ENCODE measurements around the gene CCDC92B. TPM values are rescaled to one million over a fixed set of nuclear protein-coding genes. Genes with fewer than 3 reads are reported as not detected.

The CCDC92B gene
- total and polyA plus RNA-seq, 2 experiments from 2014 or later: not detected

- Histone ChIP-seq H3K4me2 (ENCODE audit: unreplicated experiment) (no peak overlapping the region), H3K4me1 (ENCODE audit: insufficient read depth) (peaks cover 3% of the 10 kb centered on the region; the same call in 1 of the 2 replicates), H3K9me3 (ENCODE audit: low read depth) (no peaks in the 10 kb centered on the region), H3K27me3 (replicated peaks; ENCODE audit: insufficient read depth) (no peaks in the 10 kb centered on the region), H3K4me3 (no peak overlapping the region), H3K27ac (no peak overlapping the region), H3K36me3 (ENCODE audit: low read depth) (peaks cover under 1% of the 10 kb centered on the region; the same call in 1 of the 2 replicates), H4K20me1 (ENCODE audit: insufficient read depth) (no peaks in the 10 kb centered on the region), H3K79me2 (ENCODE audit: insufficient read depth) (peaks cover 49% of the 10 kb centered on the region), H3F3A (ENCODE audit: insufficient read depth) (no peaks in the 10 kb centered on the region), H2AFZ (no peak overlapping the region), H3K9ac (no peak overlapping the region), H3K9me2 (ENCODE audit: insufficient read depth) (no peaks in the 10 kb centered on the region)
- in situ Hi-C loops (cut with MboI): no loop called here
- no peak for DNase-seq
- WGBS, 2 experiments (ENCODE audit: low coverage in 1 of 2, low lambda C conversion rate in 2 of 2, missing lambda C conversion rate in 2 of 2): 88 to 89% methylated on average over 36 to 38 of the region's 38 CpGs
- TF ChIP-seq EZH2phosphoT487 (IDR thresholded peaks at IDR 0.05; ENCODE audit: insufficient read depth, low read depth): no peak
- TF ChIP-seq EZH2 (IDR thresholded peaks at IDR 0.05; ENCODE audit: insufficient read depth, poor library complexity, severe bottlenecking): no peak
Measured at GRCh38 chr17:2704031-2704889, 45.2 kb downstream of the CCDC92B start.

DNA sequence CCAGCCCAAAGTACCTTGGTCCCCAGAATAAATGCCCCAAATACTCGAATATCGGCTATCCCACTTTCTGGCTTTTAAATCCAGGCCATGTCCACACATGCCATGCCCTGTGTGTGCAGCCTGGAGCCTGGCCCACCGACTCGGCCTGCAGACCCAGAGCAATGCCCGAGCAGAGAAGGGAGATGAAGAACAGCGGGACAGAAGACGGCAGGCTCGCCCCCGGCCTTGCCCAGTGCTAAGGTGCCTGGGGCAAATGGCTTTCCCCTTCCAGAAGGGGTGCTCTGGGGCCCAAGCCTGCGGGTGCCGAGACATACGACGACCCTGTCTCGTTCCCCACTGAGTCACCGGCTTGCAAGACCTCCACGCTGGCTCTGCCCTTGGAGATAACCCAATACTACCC is 45.8 kb downstream of the CCDC92B start:
- Histone ChIP-seq H3K36me3 (ENCODE audit: low read depth) (peaks cover 4% of the 10 kb centered on the region; the same call in 1 of the 2 replicates), H3K4me3 (no peak overlapping the region), H3K4me2 (ENCODE audit: unreplicated experiment) (no peak overlapping the region), H3K9me3 (ENCODE audit: low read depth) (no peaks in the 10 kb centered on the region), H3K27me3 (replicated peaks; ENCODE audit: insufficient read depth) (no peaks in the 10 kb centered on the region), H3K27ac (no peak overlapping the region), H2AFZ (no peak overlapping the region), H3F3A (ENCODE audit: insufficient read depth) (no peaks in the 10 kb centered on the region), H3K79me2 (ENCODE audit: insufficient read depth) (peaks cover 43% of the 10 kb centered on the region), H3K9me2 (ENCODE audit: insufficient read depth) (no peaks in the 10 kb centered on the region), H3K4me1 (ENCODE audit: insufficient read depth) (no peaks in the 10 kb centered on the region), H3K9ac (no peak overlapping the region), H4K20me1 (ENCODE audit: insufficient read depth) (no peaks in the 10 kb centered on the region)
- DNase-seq: no peak
- WGBS, 2 experiments (ENCODE audit: low coverage in 1 of 2, low lambda C conversion rate in 2 of 2, missing lambda C conversion rate in 2 of 2): 96 to 97% methylated on average over 16 of the region's 16 CpGs
- TF ChIP-seq EZH2phosphoT487 (IDR thresholded peaks at IDR 0.05; ENCODE audit: insufficient read depth, low read depth) (no peak), EZH2 (IDR thresholded peaks at IDR 0.05; ENCODE audit: insufficient read depth, poor library complexity, severe bottlenecking) (no peak)
- in situ Hi-C loops (cut with MboI): no loop called here

DNA sequence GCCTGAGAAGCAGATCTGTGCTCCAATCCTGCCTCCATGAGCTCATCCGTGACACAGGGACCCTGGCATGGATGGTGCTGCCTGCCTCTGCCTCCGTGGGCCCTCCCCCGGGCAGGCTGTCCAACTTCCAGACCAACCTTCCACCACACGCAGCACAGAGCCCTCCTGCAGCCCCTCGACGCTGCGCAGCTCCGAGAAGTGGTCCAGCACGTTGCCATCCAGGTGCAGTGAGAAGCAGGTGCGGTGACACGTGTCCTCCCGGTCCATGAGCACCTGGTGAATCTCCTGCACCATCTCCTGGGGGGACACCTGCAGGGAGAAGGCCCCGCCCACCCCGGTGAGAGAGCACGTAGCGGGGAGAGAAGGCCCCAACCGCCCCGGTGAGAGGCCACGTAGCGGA is 46.3 kb downstream of the CCDC92B start:
- H3F3A ChIP-seq (ENCODE audit: insufficient read depth): no peaks in the 10 kb centered on the region
- H4K20me1 ChIP-seq (ENCODE audit: insufficient read depth): no peaks in the 10 kb centered on the region
- no peaks in the 10 kb centered on the region for H3K27me3 ChIP-seq (replicated peaks; ENCODE audit: insufficient read depth)
- no peaks in the 10 kb centered on the region for H3K9me2 ChIP-seq (ENCODE audit: insufficient read depth)
- H3K36me3 ChIP-seq (ENCODE audit: low read depth): peaks cover 4% of the 10 kb centered on the region; the same call in 1 of the 2 replicates
- H3K4me1 ChIP-seq (ENCODE audit: insufficient read depth): no peaks in the 10 kb centered on the region
- TF ChIP-seq EZH2 (IDR thresholded peaks at IDR 0.05; ENCODE audit: insufficient read depth, poor library complexity, severe bottlenecking) (no peak), EZH2phosphoT487 (IDR thresholded peaks at IDR 0.05; ENCODE audit: insufficient read depth, low read depth) (no peak)
- H3K9me3 ChIP-seq (ENCODE audit: low read depth): no peaks in the 10 kb centered on the region
- H2AFZ ChIP-seq: no peak overlapping the region
- no peak overlapping the region for H3K4me3 ChIP-seq
- in situ Hi-C loops (cut with MboI): no loop called here
- 96 to 97% methylated on average over 12 to 20 of the region's 20 CpGs for WGBS, 2 experiments (ENCODE audit: low coverage in 1 of 2, low lambda C conversion rate in 2 of 2, missing lambda C conversion rate in 2 of 2)
- no peak overlapping the region for H3K9ac ChIP-seq
- H3K27ac ChIP-seq: no peak overlapping the region
- H3K79me2 ChIP-seq (ENCODE audit: insufficient read depth): peaks cover 38% of the 10 kb centered on the region
- H3K4me2 ChIP-seq (ENCODE audit: unreplicated experiment): no peak overlapping the region
- DNase-seq: no peak

DNA sequence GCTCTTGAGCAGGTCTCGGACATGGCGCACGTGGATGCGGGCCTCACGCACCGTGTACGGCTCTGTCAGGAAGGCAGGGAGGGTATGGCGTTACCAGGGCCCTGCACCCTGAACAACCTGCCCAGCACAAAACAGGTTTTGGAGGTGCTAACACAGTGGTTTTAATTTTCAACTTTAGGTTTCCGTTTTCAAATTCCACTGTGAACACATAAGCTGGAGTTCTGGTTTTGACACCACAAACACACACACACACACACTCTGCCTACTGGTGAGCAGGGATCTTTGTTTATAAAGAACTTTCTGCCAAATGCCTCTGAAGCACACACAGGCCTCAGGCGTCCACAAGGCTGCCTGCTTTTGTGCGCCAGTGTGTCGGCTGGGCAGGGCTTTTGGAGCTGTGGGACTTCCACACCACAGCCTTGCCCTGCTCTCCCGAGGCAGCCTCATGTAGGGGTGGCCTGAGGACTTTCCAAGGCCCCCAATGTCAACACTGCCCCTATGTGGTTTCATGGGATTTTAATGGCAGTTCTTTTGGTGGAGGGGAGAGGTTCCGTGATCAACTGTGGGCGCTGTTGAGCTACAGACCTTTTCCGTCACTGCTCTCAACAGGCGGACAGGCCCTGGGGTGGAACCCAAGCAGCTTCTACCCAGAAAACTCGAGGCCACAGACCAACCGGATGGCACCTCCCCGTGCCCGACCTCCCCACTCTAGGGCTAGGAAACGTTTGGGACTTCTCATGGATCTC is 47.3 kb downstream of the CCDC92B start:
- Histone ChIP-seq H3K4me1 (ENCODE audit: insufficient read depth) (no peaks in the 10 kb centered on the region), H2AFZ (no peak overlapping the region), H3K36me3 (ENCODE audit: low read depth) (peaks cover 4% of the 10 kb centered on the region; the same call in 1 of the 2 replicates), H3K4me3 (no peak overlapping the region), H3K79me2 (ENCODE audit: insufficient read depth) (peaks cover 28% of the 10 kb centered on the region), H3K9me3 (ENCODE audit: low read depth) (no peaks in the 10 kb centered on the region), H3K9me2 (ENCODE audit: insufficient read depth) (no peaks in the 10 kb centered on the region), H3K4me2 (ENCODE audit: unreplicated experiment) (no peak overlapping the region), H3K27me3 (replicated peaks; ENCODE audit: insufficient read depth) (no peaks in the 10 kb centered on the region), H3K9ac (no peak overlapping the region), H3K27ac (no peak overlapping the region), H3F3A (ENCODE audit: insufficient read depth) (no peaks in the 10 kb centered on the region), H4K20me1 (ENCODE audit: insufficient read depth) (no peaks in the 10 kb centered on the region)
- no peak for TF ChIP-seq EZH2 (IDR thresholded peaks at IDR 0.05; ENCODE audit: insufficient read depth, poor library complexity, severe bottlenecking)
- TF ChIP-seq EZH2phosphoT487 (IDR thresholded peaks at IDR 0.05; ENCODE audit: insufficient read depth, low read depth): no peak
- WGBS, 2 experiments (ENCODE audit: low coverage in 1 of 2, low lambda C conversion rate in 2 of 2, missing lambda C conversion rate in 2 of 2): 88% methylated on average over 22 of the region's 22 CpGs
- no peak for DNase-seq
- in situ Hi-C loops (cut with MboI): no loop called here
